Pons (tissue), 1 donor: ENCODE data around the gene CD248.

Source experiments
- DNase-seq: peaks from one replicate; pipeline ENCODE4 v3.0.0-alpha.2; 2016; ENCODE audit warnings: low spot score

CD248 gene

GRCh38 chr11:66340596-66341501 lies 24.0 kb upstream of the CD248 start:
- no peak for DNase-seq

DNA sequence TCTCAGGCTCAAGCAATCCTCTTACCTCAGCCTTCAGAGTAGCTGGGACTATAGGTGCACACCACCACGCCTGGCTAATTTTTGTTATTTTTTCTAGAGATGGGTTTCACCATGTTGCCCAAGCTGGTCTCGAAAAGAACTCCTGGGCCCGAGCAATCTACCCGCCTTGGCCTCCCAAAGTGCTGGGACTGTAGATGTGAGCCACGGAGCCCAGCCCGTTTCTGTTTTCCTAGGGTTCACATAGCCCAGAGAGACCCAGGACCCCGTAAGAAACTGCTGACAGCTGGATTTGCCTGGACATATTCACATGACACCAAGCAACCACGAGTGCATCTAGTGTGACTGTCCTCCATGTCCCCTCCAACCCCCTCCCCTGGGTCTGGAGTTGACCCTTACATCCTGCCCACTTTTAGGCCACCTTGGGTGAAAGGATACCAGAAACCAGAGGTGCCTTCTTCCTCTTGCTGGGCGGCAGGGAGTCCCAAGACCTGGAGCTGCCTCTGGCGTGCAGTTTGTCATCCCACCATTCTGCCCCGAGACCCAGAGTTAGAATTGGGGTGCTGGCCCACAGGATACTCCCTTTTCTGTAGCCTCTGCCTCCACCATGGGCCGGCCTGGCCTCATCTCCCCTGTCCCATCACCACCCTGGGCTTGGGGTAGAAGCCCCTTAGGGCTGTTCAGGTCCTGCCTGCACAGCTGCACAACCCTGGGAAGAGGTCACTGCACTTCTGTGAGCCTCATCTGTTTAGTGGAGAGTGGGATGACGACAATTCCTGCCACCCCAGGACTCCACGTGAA lies 23.0 kb upstream of the CD248 start:
- DNase-seq = no peak

DNA sequence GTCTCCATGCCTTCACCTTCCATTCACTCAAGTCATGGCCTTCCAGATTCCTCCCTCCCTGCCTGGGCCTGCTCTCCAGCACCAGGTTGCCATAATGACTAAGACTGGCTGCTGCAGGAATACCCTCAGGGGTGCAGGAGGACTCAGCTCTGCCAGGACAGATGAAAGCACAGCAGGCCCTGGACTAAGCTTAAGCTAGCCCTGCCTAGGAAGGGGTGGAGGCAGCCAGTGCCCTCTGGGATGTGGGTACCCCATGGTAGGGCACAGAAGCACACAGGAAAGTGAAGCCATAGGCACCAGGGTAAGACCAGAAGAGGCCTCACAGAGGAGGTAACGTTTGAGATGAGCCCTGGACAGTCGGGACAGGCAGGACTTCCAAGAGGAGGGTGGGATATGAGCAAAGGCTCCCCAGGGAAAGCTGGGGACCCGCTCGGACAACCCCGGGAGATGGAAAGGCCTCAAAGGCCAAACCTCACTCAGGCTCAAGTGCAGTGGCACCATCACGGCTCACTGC lies 22.4 kb upstream of the CD248 start:
- DNase-seq = no peak

GRCh38 chr11:66338276-66339161 lies 21.7 kb upstream of the CD248 start:
- DNase-seq = no peak

DNA sequence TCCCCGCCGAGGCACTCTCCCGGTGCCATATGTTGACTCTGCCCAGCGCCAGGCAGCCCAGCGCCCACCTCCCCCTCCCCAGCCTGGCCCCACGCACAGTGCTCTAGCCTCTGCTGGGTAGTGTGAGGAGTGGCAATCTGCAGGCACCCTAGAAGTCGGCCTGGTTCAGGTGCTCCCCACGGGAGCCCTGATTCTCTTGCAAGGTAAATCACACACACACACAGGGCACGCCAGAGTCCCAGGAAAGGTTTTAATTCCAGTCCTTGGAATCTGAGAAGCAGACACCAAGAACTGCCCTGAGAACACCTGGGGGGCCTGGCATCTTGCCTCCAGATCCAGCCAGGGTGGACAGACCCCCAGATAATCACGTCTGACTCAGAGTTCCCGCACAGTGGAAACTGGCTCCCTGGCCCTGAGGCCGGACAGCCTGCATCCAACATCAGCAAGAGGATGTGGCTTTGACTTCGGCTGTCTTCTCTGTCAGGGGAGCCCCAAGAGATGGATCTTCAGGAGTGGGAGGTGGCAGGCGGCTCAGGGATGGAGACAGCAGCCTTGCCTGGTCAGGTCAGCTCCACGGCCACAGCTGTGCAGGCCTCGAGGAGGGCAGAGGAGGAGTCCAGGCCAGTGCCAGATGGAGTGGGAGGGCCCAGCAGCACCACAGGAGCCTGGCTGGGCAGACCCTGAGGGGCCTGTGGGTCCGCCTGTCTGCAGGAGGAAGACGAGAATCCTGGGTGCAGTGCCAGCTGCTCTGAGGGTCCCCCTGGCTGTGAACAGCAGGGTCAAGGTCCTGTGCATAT lies 20.5 kb upstream of the CD248 start:
- DNase-seq = no peak

DNA sequence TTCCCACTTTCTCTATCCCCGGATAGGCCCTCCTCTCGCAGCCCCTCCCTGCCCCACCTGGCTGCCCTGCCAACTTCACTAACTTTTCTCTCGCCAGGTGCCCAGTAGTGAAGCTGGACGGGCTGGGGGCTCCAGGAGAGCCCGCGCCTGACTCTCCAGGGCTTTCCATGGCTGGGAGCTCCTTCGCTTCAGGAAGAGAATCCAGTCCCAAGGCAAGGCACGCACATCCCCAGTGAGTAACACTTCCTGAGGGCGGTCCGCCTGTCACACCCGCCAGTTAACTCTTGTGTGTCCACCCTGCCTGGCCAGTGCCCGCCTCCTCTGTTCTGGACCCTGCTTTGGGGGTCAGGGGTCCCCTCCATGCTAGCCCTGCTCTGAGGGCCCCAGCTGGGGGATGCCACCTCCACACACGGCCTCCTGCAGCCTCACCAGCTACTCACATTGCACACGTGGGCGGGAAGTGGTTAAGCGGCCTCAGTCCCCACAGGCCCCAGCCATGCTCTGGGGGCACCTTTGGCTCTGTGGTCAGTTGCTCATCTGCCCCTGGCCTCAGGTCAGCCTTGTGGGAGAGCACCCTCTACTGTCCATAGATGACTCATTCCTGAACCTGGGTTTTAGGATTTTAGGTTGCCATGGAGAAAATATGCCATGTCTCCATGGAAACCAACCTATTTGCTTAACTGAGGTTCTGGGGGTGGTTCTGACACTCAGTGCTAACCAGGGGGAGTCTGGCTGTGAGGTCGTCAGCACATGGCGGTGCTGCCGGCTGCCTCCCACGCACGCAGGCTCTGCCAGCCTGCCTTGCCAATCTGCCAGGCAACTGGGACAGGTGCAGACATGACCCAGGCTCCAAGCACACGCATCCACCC lies 19.6 kb upstream of the CD248 start, which contains the start of gene RIN1:
Gene RIN1, minus strand, starts transcription at position 201 of the 869 bp plus-strand sequence. Its CDS starts 32 bp downstream, at position 169.
- DNase-seq = peak; percentile 26

DNA sequence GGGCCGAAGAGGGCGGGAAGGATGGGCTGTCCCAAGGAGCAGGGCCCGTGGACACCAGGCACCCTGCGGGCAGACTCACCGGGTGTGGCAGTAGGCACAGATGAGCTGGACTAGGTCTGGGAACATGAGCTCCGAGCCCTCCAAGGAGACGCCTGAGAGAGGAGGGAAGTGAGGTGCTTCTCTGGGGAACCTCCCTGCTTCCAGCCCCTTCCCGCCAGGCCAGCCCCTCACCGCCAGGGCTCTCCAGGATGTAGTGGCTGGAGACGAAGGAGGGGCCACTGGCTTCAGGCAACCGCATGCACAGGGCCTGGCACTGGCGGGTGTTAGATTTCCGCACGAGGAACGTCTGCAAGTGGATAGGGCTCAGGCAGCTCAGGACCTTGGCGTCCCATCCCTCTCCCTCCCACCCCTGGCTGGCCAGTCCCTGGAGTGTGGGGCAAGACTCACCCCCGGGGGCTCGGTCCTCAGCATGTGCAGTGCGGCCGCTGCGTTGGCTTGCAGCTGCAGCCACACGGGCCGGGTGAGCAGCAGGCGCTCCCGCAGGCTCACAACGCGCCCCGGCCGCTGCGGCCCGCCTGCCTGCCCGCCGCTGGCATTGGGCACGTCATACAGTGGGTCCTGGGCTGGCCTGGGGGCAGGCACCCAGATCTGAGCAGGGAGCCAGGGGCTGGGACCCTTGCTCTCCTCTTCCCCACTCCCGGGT lies 18.8 kb upstream of the CD248 start:
- no peak for DNase-seq

DNA sequence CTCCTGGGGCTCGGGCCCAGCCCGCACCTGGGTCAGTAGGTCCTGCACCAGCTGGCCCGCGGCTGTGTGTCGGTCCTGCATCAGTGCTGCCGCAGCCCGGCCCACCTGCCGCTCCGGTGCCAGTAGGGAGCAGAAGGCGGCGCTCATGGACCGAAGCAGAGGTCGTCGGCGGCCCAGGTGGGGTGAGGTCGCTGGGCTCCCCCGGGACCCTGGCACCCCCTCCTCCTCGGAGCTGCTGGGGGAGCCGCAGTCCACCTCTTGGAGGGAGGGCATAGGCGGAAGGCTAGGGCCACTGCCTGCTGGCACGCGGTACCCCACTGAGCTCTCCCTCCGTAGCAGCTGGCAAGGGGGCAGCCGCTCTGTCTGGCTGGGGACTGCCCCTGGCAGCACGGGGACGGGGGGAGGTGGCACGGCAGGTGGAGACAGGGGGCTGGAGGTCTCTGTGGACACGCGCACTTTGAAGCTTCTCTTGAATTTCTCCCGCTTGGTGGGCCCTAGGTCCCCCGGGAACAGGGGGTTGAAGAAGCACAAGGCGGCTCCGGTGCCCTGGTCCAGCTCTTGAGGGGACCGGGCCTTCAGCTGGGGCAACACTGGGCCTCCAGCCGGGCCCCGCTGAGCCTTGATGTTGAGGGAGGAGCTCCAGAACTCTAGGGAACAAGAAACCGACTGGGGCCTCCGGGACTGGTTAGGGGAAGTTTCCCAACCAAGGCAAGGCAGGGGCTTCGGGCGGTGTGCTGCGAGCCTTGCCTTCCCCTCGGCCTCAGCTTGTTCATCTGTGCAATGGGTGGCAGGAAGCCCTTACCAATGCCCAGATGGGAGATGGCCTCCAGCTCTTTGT lies 18.0 kb upstream of the CD248 start:
- no peak for DNase-seq

- DNase-seq = no peak
Measured at GRCh38 chr11:66333896-66334604, 17.2 kb upstream of the CD248 start.

DNA sequence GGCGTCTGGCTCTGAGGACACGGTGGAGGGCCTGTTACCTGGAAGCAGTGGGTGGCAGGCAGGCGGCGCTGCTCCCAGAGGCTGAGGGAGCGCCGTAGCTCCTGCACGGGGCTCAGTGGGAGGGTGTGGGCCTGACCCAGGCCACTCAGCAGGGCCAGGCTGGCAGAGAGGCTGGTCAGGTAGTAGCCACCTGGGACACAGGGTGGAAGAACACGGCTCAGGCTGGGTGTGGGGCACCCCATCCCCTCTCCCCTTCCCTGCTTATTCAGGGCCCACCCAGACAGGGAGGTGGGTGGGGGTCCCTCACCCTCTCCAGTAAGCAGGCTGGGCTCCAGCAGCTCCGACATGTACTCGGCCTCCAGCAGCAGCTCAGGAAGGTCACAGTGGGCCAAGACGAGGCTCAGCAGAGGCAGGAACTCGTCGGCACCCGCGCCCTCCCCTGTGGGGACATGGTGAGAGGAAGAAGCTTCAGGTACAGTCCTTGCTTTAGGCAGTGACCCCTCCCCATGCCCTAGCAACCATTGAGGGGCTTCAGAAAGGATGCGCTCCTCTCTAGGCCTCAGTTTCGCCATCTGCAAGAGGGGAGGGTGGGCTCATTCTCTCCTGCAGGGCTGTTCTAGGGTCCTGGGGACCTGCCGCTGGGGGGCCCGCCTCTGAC lies 16.5 kb upstream of the CD248 start:
- no peak for DNase-seq

DNA sequence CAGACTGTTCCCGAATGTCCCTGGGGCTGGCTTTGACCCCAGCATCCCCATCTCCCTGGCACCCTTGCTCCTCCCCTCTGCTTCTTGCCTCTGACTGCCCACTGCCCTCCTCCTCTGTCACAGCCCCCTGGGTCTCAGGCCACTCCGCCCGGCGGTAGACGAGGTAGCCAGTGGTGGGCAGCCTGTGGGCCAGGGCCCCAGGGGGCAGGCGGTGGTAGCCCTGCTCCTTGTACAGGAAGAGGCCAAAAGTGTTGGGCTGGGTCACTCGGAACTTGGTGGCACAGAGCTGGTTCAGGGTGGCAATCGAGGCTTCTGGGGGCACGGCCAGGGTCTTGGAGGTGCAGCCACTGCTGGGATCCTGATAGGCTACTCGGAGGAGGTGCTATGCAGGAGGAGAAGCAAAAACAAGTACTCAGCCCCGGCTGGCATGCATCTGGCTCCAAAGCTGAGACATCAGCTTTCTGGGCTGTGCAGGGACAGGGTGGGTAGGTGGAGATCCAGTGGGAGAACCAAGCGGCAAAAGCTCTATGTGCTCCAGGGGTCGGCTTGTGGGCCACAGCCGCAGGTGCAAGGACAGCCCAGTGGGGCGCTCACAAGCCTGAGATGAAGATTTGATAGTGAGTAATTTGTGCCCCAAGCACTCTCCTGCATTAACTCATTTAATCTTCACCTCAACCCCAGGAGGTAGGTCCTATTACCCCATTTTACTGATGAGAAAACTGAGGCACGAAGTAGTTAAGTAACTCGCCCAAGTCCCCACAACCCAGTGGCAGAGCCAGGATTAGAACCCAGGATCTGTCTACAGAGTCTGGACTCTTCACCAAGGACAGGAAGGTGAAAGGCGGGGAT lies 15.8 kb upstream of the CD248 start:
- no peak for DNase-seq

DNA sequence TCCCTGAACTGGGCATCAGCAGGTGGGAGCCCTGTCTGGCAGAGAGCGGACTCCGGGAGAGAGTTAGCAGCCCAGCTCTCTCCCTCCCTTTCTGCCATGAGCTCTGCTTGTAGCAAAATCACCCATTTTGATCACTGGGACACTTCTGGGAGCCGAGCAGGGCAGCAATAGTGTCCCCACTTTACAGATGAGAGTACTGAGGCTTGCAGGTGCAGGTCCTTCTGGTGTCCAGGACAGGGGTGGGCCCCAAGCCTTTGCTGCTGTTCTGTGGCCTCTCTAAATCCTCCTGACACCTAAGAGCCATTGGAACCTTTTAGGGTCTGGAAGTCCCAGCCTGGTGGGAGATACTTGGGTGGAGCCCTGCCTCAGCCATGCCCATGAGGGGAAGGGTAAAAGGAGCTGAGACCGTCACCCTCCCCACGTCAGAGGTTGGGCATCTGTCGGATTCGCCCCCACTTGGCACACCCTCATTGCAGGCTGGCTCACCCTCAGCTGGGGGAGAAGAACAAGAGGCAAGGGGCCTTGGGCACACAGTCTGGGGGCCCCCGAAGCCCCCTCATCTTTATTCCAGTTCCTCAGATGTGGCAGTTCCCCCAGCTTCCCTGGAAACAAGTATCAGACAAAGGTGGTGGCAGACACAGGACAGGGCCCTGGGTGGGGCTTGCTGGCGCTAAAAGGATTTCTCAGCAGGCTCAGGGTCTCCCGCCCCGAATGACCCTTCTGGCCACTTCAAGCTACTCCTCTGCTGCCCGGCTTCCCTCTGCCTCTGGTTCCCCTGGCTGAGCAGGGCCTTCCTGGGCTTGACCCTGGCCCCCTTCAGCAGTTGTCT lies 14.9 kb upstream of the CD248 start:
- DNase-seq = no peak

DNA sequence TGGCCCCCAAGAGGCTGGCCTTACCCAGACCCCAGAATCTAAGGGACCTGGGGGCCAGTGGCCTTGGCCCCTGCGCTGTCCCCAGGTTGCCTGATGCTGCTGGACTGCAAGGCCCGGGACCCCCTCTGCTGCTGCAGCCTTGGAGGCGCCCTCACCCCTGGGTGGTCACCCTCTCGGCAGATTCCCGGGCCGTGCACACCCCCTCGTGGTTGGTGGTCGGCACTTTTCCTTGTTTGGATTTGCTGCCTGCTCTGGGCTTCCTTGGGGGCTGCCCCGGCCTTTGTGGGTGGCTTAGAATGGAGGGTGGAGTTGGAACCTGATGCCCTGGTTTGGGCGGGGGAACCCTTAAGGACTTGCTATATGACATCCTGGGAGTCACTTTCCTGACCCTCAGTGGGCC lies 14.1 kb upstream of the CD248 start:
- no peak for DNase-seq

- DNase-seq = no peak
Measured at GRCh38 chr11:66329165-66329673, 12.4 kb upstream of the CD248 start.
